ENCODE results near the gene SDF4. TPM values are rescaled to one million over a fixed set of nuclear protein-coding genes. Genes with fewer than 3 reads are reported as not detected.

Gene SDF4
- total and polyA plus RNA-seq, 10 donors, result 39.1 to 145 (median 88.5) TPM

DNA sequence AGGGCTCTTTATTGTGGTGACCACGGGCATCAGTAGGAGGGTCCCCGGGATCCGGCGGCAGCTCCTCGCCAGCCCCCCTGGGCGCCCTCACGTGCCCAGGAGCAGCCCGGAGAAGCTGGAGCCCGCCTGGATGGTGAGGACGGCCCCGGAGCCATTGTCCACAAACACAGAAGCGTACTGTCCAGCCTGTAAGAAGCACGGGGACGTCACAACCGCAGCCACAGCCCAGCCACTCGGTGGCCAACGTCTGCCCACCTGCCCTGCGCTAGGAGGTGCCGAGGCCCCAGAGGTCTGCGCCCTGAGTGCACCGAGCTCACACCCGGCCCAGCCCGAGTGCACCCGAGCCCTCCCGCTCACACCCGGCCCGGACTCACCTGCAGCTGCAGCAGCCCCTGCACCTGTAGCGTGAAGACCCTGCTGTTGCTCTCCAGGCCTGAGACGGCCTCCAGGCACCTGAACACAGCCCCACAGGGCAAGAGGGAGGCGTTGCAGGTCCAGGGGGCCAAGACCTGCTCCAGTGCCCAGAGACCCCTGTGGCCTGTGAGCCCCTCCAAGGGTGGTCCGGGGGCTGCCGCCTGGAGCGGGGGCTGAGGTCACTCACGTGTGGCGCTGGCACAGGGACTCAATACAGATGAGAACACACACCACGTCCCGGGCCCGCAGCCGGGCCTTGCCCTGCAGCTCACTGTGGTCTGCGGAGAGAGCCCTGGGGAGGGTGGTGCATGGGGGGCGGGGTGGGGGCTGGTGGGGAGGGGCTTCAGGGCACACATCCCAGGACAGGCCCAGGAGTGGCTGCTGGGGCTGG lies 10.9 kb upstream of the SDF4 start:
- Histone ChIP-seq H3K4me3 (no peak overlapping the region), H3K27ac (no peak overlapping the region), H3K36me3 (no peaks in the 10 kb centered on the region), H3K4me1 (peaks cover 0 to 34% (median 17%) of the 10 kb centered on the region in 6 donors), H3K27me3 (replicated peaks in 1 of 7) (peaks cover 0 to 94% (median 52%) of the 10 kb centered on the region in 7 donors), H3K9me3 (no peaks in the 10 kb centered on the region)
- TF ChIP-seq POLR2A (IDR thresholded peaks at IDR 0.05), result no peak
- TF ChIP-seq, protein P1, sequence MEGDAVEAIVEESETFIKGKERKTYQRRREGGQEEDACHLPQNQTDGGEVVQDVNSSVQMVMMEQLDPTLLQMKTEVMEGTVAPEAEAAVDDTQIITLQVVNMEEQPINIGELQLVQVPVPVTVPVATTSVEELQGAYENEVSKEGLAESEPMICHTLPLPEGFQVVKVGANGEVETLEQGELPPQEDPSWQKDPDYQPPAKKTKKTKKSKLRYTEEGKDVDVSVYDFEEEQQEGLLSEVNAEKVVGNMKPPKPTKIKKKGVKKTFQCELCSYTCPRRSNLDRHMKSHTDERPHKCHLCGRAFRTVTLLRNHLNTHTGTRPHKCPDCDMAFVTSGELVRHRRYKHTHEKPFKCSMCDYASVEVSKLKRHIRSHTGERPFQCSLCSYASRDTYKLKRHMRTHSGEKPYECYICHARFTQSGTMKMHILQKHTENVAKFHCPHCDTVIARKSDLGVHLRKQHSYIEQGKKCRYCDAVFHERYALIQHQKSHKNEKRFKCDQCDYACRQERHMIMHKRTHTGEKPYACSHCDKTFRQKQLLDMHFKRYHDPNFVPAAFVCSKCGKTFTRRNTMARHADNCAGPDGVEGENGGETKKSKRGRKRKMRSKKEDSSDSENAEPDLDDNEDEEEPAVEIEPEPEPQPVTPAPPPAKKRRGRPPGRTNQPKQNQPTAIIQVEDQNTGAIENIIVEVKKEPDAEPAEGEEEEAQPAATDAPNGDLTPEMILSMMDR (IDR thresholded peaks at IDR 0.05 in 8 of 11, conservative IDR thresholded peaks at IDR 0.05 in 3 of 11), result no peak
- 85 to 92% (median 87%) methylated on average over 10 to 41 of the region's 41 CpGs for WGBS, 5 donors
- DNase-seq, result no peak
- intact Hi-C loops (cut with DNase I; ENCODE audit: low total_unique reads), result no loop called here

DNA sequence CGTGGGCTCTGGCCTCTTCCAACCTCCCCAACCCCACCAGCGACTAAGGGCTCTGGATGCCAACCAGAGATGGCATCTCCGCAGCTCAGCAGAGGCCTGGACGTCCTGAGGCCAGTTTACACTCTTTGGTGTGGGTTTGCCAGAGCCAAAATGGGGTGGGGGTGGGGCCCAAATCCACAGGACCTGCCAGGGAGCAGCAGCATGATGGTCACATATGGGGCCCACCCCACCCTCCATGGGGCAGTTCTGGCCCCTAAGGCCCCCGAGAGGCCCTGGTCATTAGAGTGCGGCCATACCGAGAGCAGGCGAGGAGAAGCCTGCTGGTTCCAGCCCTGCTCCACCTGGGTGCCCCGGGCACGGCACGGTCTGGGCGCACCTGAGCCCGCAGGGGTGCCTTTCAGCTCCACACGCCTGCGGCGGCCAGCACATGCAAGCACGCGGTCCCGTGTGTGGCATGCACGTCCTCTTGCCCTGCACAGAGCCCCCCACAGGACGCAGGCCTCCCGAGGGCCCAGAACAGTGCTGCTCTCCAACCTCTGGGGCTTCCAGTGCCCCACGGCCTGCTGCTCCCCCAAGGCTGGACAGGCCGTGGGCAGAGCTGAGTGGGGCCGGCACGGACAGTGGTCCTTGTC lies 9.9 kb upstream of the SDF4 start:
- DNase-seq, result no peak
- peak in 1 of 3 donors; percentile 8 for TF ChIP-seq POLR2AphosphoS5 (IDR thresholded peaks at IDR 0.05)
- TF ChIP-seq, protein P1 (IDR thresholded peaks at IDR 0.05 in 8 of 11, conservative IDR thresholded peaks at IDR 0.05 in 3 of 11), result no peak
- no peak for TF ChIP-seq POLR2A (IDR thresholded peaks at IDR 0.05)
- Histone ChIP-seq H3K27ac (no peak overlapping the region), H3K4me1 (peaks cover 0 to 32% (median 17%) of the 10 kb centered on the region in 6 donors), H3K27me3 (replicated peaks in 1 of 7) (peaks cover 0 to 94% (median 48%) of the 10 kb centered on the region in 7 donors), H3K4me3 (no peak overlapping the region), H3K36me3 (no peaks in the 10 kb centered on the region), H3K9me3 (no peaks in the 10 kb centered on the region)
- intact Hi-C loops (cut with DNase I; ENCODE audit: low total_unique reads), result no loop called here
- 75 to 93% (median 89%) methylated on average over 4 to 26 of the region's 26 CpGs for WGBS, 5 donors

DNA sequence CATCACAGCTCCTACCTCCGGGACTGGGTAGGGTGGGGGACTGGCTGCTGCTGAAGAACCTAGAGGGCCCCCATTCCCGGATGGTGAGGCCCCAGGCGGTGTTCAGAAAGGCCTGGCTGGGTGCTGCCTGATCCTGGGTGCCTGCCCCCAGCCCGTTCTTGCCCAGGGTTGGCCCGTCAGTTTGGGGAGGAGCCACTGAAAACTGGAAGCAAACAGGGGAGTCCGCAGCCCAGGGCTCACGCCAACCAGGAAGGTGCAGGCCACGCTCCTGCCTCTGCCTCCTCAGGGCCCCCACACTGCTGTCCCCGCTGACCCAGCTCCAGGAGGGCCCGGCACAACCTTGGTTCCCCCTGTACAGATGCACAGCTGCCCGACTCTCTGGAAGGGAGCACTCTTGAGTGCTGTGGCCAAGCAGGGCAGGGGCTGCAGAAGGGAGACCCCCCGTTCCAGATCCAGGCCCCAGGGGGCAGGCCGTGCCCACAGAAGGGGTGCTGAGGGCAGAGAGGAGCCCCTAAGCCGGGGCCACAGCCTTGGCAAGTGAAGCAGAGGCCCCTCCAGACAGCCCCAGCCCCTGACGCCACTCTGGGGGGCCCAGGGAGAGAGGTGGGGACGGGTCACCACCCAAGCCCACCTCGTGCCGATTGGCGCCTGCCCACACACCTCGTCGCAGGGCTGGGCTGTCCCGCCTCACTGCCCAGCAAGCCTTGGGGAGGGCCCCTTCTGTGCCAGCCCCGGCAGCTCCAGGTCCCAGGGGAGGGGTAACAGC lies 9.2 kb upstream of the SDF4 start:
- intact Hi-C loops (cut with DNase I; ENCODE audit: low total_unique reads), result no loop called here
- 56 to 72% (median 65%) methylated on average over 19 to 23 of the region's 23 CpGs for WGBS, 5 donors
- Histone ChIP-seq H3K27ac (no peak overlapping the region), H3K27me3 (replicated peaks in 1 of 7) (peaks cover 0 to 92% (median 41%) of the 10 kb centered on the region in 7 donors), H3K9me3 (no peaks in the 10 kb centered on the region), H3K4me1 (peaks cover 0 to 25% (median 13%) of the 10 kb centered on the region in 6 donors), H3K4me3 (no peak overlapping the region), H3K36me3 (no peaks in the 10 kb centered on the region)
- TF ChIP-seq, protein P1 (IDR thresholded peaks at IDR 0.05 in 8 of 11, conservative IDR thresholded peaks at IDR 0.05 in 3 of 11), result no peak
- TF ChIP-seq POLR2AphosphoS5 (IDR thresholded peaks at IDR 0.05) (no peak), POLR2A (IDR thresholded peaks at IDR 0.05) (no peak)
- DNase-seq, result no peak
